Measurements from ENCODE around the gene SIL1. TPM values are rescaled to one million over a fixed set of nuclear protein-coding genes. Genes with fewer than 3 reads are reported as not detected.

The SIL1 gene
- total and polyA plus RNA-seq, 9 of the 15 experiments (the other 6 are each of a cell fraction or from before 2014, with no cell fraction given): 1.3 to 30.5 (median 18.1) TPM

GRCh38 chr5:139025651-139026050 lies 172.5 kb downstream of the SIL1 start:
- CTCF ChIA-PET (ENCODE audit: low intra/inter-chr PET ratio): no interaction called here
- ATAC-seq (no peak), DNase-seq (ENCODE audit: extremely low read depth in 1 of 4, low spot score in 3 of 4) (no peak), FAIRE-seq (no peak)
- no peak overlapping the region for H3K9ac ChIP-seq (ENCODE audit: insufficient read depth in 1 of 2, low read depth in 2 of 2, low read length in 2 of 2)
- H3K27me3 ChIP-seq (ENCODE audit: control insufficient read depth in 2 of 2, insufficient read depth in 2 of 2, low read length in 2 of 2): no peaks in the 10 kb centered on the region
- no peak overlapping the region for H3K27ac ChIP-seq (ENCODE audit: extremely low read depth, low read depth, low read length)
- in situ Hi-C loops (cut with MboI): no loop called here
- no peaks in the 10 kb centered on the region for H3K36me3 ChIP-seq (ENCODE audit: control insufficient read depth, insufficient read depth, low read length)
- POLR2A ChIA-PET: no interaction called here
- no peak overlapping the region for H3K4me2 ChIP-seq (ENCODE audit: insufficient read depth, low read length)
- intact Hi-C loops (cut with micrococcal nuclease): no loop called here
- H2AFZ ChIP-seq (ENCODE audit: low read depth, low read length): no peak overlapping the region
- no peaks in the 10 kb centered on the region for H3K9me1 ChIP-seq (ENCODE audit: control insufficient read depth, insufficient read depth, low read length)
- no peak for TF ChIP-seq HIVEP1 (CRISPR knock-in tag; IDR thresholded peaks at IDR 0.05)
- TF ChIP-seq BRD4 (IDR thresholded peaks at IDR 0.05): no peak
- no peak for TF ChIP-seq ZFP1 (CRISPR knock-in tag; IDR thresholded peaks at IDR 0.05)
- no peak for TF ChIP-seq GTF3C2 (IDR thresholded peaks at IDR 0.05; ENCODE audit: borderline replicate concordance, extremely low read depth, insufficient read length)
- no peak for TF ChIP-seq TOE1 (IDR thresholded peaks at IDR 0.05; ENCODE audit: borderline replicate concordance)
- no peak for TF ChIP-seq TOE1 (CRISPR knock-in tag; IDR thresholded peaks at IDR 0.05; ENCODE audit: borderline replicate concordance, low read depth)
- no peak for TF ChIP-seq BCL6 (CRISPR knock-in tag; IDR thresholded peaks at IDR 0.05)
- no peak for TF ChIP-seq ZNF707 (CRISPR knock-in tag; conservative IDR thresholded peaks at IDR 0.05)
- no peak for TF ChIP-seq CEBPG (CRISPR knock-in tag; IDR thresholded peaks at IDR 0.05)
- TF ChIP-seq CEBPG (tag; conservative IDR thresholded peaks at IDR 0.05 in 1 of 2, IDR thresholded peaks at IDR 0.05 in 1 of 2): no peak
- TF ChIP-seq KAT8 (IDR thresholded peaks at IDR 0.05; ENCODE audit: low read depth): no peak
- no peak for TF ChIP-seq SAFB2 (IDR thresholded peaks at IDR 0.05; ENCODE audit: borderline replicate concordance, low read depth, low read length, severe bottlenecking)
- no peak for TF ChIP-seq NR4A1 (CRISPR knock-in tag; IDR thresholded peaks at IDR 0.05)
- no peak for TF ChIP-seq NR4A1 (tag; IDR thresholded peaks at IDR 0.05)
- no peak for TF ChIP-seq ZNF217 (CRISPR knock-in tag; IDR thresholded peaks at IDR 0.05)
- no peak for TF ChIP-seq MCM5 (IDR thresholded peaks at IDR 0.05; ENCODE audit: low read depth)
- no peak for TF ChIP-seq E2F1 (CRISPR knock-in tag; IDR thresholded peaks at IDR 0.05)
- TF ChIP-seq SMAD2 (IDR thresholded peaks at IDR 0.05; ENCODE audit: low read depth, low read length): no peak
- no peak for TF ChIP-seq FOXJ3 (CRISPR knock-in tag; IDR thresholded peaks at IDR 0.05)
- no peak for TF ChIP-seq CTBP1 (IDR thresholded peaks at IDR 0.05; ENCODE audit: borderline replicate concordance)
- TF ChIP-seq NFXL1 (CRISPR knock-in tag; IDR thresholded peaks at IDR 0.05): no peak
- no peak for TF ChIP-seq MLX (CRISPR knock-in tag; conservative IDR thresholded peaks at IDR 0.05)
- H4K20me1 ChIP-seq (replicated peaks; ENCODE audit: control insufficient read depth, insufficient read depth, low read length): no peaks in the 10 kb centered on the region
- 0 out of 5 replicates have a peak, but pooled peaks cover 0 to 4% of the 10 kb centered on the region in 2 experiments for H3K4me1 ChIP-seq (replicated peaks in 1 of 2; ENCODE audit: control insufficient read depth in 2 of 2, insufficient read depth in 2 of 2, low read length in 2 of 2)
- no peaks in the 10 kb centered on the region for H3K79me2 ChIP-seq (ENCODE audit: control insufficient read depth, insufficient read depth, low read length)
- WGBS (ENCODE audit: insufficient coverage, low coverage, missing lambda C conversion rate): 60% methylated on average over 2 of the region's 2 CpGs
- no TSS peak for BruUV-seq (replicated peaks)
- no peaks in the 10 kb centered on the region for H3K9me3 ChIP-seq (replicated peaks; ENCODE audit: control insufficient read depth, insufficient read depth, low read depth, low read length)
- no peak overlapping the region for H3K4me3 ChIP-seq
